ENCODE results near the gene PAK1. TPM values are rescaled to one million over a fixed set of nuclear protein-coding genes. Genes with fewer than 3 reads are reported as not detected.

PAK1 gene
- total and polyA plus RNA-seq, 9 of the 15 experiments (the other 6 are each of a cell fraction or from before 2014, with no cell fraction given), result 0.52 to 11.7 (median 1.9) TPM

- DNase-seq (ENCODE audit: extremely low read depth in 1 of 4, low spot score in 3 of 4) (no peak), ATAC-seq (no peak), FAIRE-seq (no peak)
- Histone ChIP-seq H3K9me3 (replicated peaks; ENCODE audit: control insufficient read depth, insufficient read depth, low read depth, low read length) (no peaks in the 10 kb centered on the region), H4K20me1 (replicated peaks; ENCODE audit: control insufficient read depth, insufficient read depth, low read length) (no peaks in the 10 kb centered on the region), H3K27ac (ENCODE audit: extremely low read depth, low read depth, low read length) (no peak overlapping the region), H3K4me2 (ENCODE audit: insufficient read depth, low read length) (no peak overlapping the region), H3K4me1 (replicated peaks in 1 of 2; ENCODE audit: control insufficient read depth in 2 of 2, insufficient read depth in 2 of 2, low read length in 2 of 2) (no peaks in the 10 kb centered on the region), H3K9me1 (ENCODE audit: control insufficient read depth, insufficient read depth, low read length) (no peaks in the 10 kb centered on the region), H3K9ac (ENCODE audit: insufficient read depth in 1 of 2, low read depth in 2 of 2, low read length in 2 of 2) (no peak overlapping the region), H3K4me3 (no peak overlapping the region), H3K79me2 (ENCODE audit: control insufficient read depth, insufficient read depth, low read length) (no peaks in the 10 kb centered on the region), H3K36me3 (ENCODE audit: control insufficient read depth, insufficient read depth, low read length) (no peaks in the 10 kb centered on the region), H3K27me3 (ENCODE audit: control insufficient read depth in 2 of 2, insufficient read depth in 2 of 2, low read length in 2 of 2) (peaks cover 4 to 10% of the 10 kb centered on the region in 2 experiments; a peak in 4 of 5 replicates), H2AFZ (ENCODE audit: low read depth, low read length) (no peak overlapping the region)
- CTCF ChIA-PET (ENCODE audit: low intra/inter-chr PET ratio), result no interaction called here
- 5% methylated on average over 2 of the region's 2 CpGs for WGBS (ENCODE audit: insufficient coverage, low coverage, missing lambda C conversion rate)
- no peak for TF ChIP-seq NCOR1 (IDR thresholded peaks at IDR 0.05)
- no peak for TF ChIP-seq FIP1L1 (IDR thresholded peaks at IDR 0.05; ENCODE audit: low read depth, low read length, poor library complexity, severe bottlenecking)
- no peak for TF ChIP-seq GTF2B (IDR thresholded peaks at IDR 0.05; ENCODE audit: extremely low read depth, insufficient read length)
- no peak for TF ChIP-seq MCM5 (IDR thresholded peaks at IDR 0.05; ENCODE audit: low read depth)
- in situ Hi-C loops (cut with MboI), result no loop called here
- no TSS peak for BruUV-seq (replicated peaks)
- POLR2A ChIA-PET, result interaction anchor here (1.6 kb wide), 1 partner anchor 32 kb away, joined by 3 read pairs; no protein-coding TSS in a partner anchor
- intact Hi-C loops (cut with micrococcal nuclease), result no loop called here
Observed at GRCh38 chr11:77479746-77480352, 6.0 kb upstream of the PAK1 start.

- WGBS (ENCODE audit: insufficient coverage, low coverage, missing lambda C conversion rate), result 50% methylated on average over 5 of the region's 5 CpGs
- intact Hi-C loops (cut with micrococcal nuclease) (no loop called here), in situ Hi-C loops (cut with MboI) (no loop called here)
- Histone ChIP-seq H3K9me1 (ENCODE audit: control insufficient read depth, insufficient read depth, low read length) (no peaks in the 10 kb centered on the region), H3K9me3 (replicated peaks; ENCODE audit: control insufficient read depth, insufficient read depth, low read depth, low read length) (no peaks in the 10 kb centered on the region), H3K27me3 (ENCODE audit: control insufficient read depth in 2 of 2, insufficient read depth in 2 of 2, low read length in 2 of 2) (peaks cover 4 to 10% of the 10 kb centered on the region in 2 experiments; a peak in 4 of 5 replicates), H3K27ac (ENCODE audit: extremely low read depth, low read depth, low read length) (no peak overlapping the region), H3K79me2 (ENCODE audit: control insufficient read depth, insufficient read depth, low read length) (no peaks in the 10 kb centered on the region), H3K9ac (ENCODE audit: insufficient read depth in 1 of 2, low read depth in 2 of 2, low read length in 2 of 2) (no peak overlapping the region), H2AFZ (ENCODE audit: low read depth, low read length) (0 out of 2 replicates have a peak overlapping the region, but pooled peaks have one; percentile 100), H4K20me1 (replicated peaks; ENCODE audit: control insufficient read depth, insufficient read depth, low read length) (no peaks in the 10 kb centered on the region), H3K36me3 (ENCODE audit: control insufficient read depth, insufficient read depth, low read length) (no peaks in the 10 kb centered on the region), H3K4me1 (replicated peaks in 1 of 2; ENCODE audit: control insufficient read depth in 2 of 2, insufficient read depth in 2 of 2, low read length in 2 of 2) (peaks cover 0 to 14% of the 10 kb centered on the region in 2 experiments; a peak in 1 of 5 replicates), H3K4me2 (ENCODE audit: insufficient read depth, low read length) (no peak overlapping the region), H3K4me3 (no peak overlapping the region)
- POLR2A ChIA-PET, result interaction anchor here (0.7 to 2.1 kb wide), 4 partner anchors 14 to 336 kb away, joined by 3 to 5 read pairs (median 4); no protein-coding TSS in a partner anchor
- no peak for ATAC-seq
- no TSS peak for BruUV-seq (replicated peaks)
- no peak for DNase-seq (ENCODE audit: extremely low read depth in 1 of 4, low spot score in 3 of 4)
- FAIRE-seq, result no peak
- CTCF ChIA-PET (ENCODE audit: low intra/inter-chr PET ratio), result no interaction called here
- TF ChIP-seq ZBTB5 (IDR thresholded peaks at IDR 0.05) (no peak), CREB5 (CRISPR knock-in tag; IDR thresholded peaks at IDR 0.05) (no peak), ETV5 (CRISPR knock-in tag; IDR thresholded peaks at IDR 0.05; ENCODE audit: low read depth) (no peak), DACH1 (IDR thresholded peaks at IDR 0.05; ENCODE audit: partially characterized antibody) (no peak), ILK (tag; IDR thresholded peaks at IDR 0.05; ENCODE audit: borderline replicate concordance, low read depth) (no peak), MCM7 (IDR thresholded peaks at IDR 0.05) (no peak)
Observed at GRCh38 chr11:77475206-77475605, 1.3 kb upstream of the PAK1 start.
